Small intestine (tissue), 7 donors: ENCODE data around the gene FARP2. TPM values are rescaled to one million over a fixed set of nuclear protein-coding genes. Genes with fewer than 3 reads are reported as not detected.
"Not testable (repeated sequence)": the region's sequence is repeated elsewhere in the genome, so short reads cannot be mapped to it uniquely, and the experiment has no call there.

Experiments
- DNase-seq, 2 donors: peaks; one replicate each; pipeline versions ENCODE4 v3.0.0 to v3.0.0-alpha.2; 2013
- FAIRE-seq: peaks from 2 replicates; lab custom pipeline; 2012; peaks lifted over from hg19 to GRCh38; lab: Jason Lieb, UNC
- H3K27ac ChIP-seq, 3 donors: one replicate each; pipeline ENCODE4 v1.5.1; 2013; ENCODE audit warnings: low read length in 2 of 3, mild to moderate bottlenecking in 2 of 3, control low read depth in 1 of 3, inconsistent platforms in 1 of 3, low read depth in 1 of 3, moderate library complexity in 1 of 3
- H3K27me3 ChIP-seq, 3 donors: one replicate each; pipeline ENCODE4 v1.6.1; 2013; ENCODE audit warnings: low read length in 3 of 3, inconsistent platforms in 1 of 3; ENCODE audit not compliant: control insufficient read depth in 3 of 3, insufficient read depth in 3 of 3
- H3K36me3 ChIP-seq, 3 donors: one replicate each; pipeline ENCODE4 v1.6.1; 2013; ENCODE audit warnings: low read length in 3 of 3, inconsistent platforms in 1 of 3, low read depth in 1 of 3, mild to moderate bottlenecking in 1 of 3, moderate library complexity in 1 of 3; ENCODE audit not compliant: control insufficient read depth in 3 of 3, insufficient read depth in 2 of 3
- H3K4me1 ChIP-seq, 3 donors: one replicate each; pipeline ENCODE4 v1.6.1; 2013; ENCODE audit warnings: low read length in 2 of 3, inconsistent platforms in 1 of 3, low read depth in 1 of 3, mild to moderate bottlenecking in 1 of 3, moderate library complexity in 1 of 3; ENCODE audit not compliant: control insufficient read depth in 3 of 3, insufficient read depth in 2 of 3
- H3K4me3 ChIP-seq, 3 donors: one replicate each; pipeline ENCODE4 v1.5.1; 2013; ENCODE audit warnings: low read length in 3 of 3, control low read depth in 1 of 3, inconsistent platforms in 1 of 3, low read depth in 1 of 3, mild to moderate bottlenecking in 1 of 3, moderate library complexity in 1 of 3
- H3K9me3 ChIP-seq, 2 donors: one replicate each; pipeline ENCODE4 v1.6.1; 2013; ENCODE audit warnings: low read depth in 1 of 2, low read length in 1 of 2; ENCODE audit not compliant: control insufficient read depth in 2 of 2, insufficient read depth in 1 of 2
- WGBS, 3 donors: extraction: QIAGEN DNeasy Blood & Tissue Kit; methylation state at CpG; one replicate each; pipeline ENCODE4 v1.1.7; 2013; 5-methylcytosine and 5-hydroxymethylcytosine counted together
- polyA plus RNA-seq, 4 donors: library from polyadenylated mRNA; stranded (reverse) in 3 of 4; unstranded in 1 of 4; fragments of 200-250 nt in 3 of 4; fragments of 120-200 nt in 1 of 4; gene quantifications; one replicate each; pipeline versions ENCODE4 v1.2.1 to v1.2.3, GENCODE V29; 2013
- donor health status: healthy with polysubstance abuse.
- donor health status: control.
- donor health status: control.
- donor health status: Bipolar disorder and iron deficiency.
- donor health status: healthy.

Gene FARP2
- polyA plus RNA-seq, 4 donors, result 25.7 to 65.3 (median 49.8) TPM

DNA sequence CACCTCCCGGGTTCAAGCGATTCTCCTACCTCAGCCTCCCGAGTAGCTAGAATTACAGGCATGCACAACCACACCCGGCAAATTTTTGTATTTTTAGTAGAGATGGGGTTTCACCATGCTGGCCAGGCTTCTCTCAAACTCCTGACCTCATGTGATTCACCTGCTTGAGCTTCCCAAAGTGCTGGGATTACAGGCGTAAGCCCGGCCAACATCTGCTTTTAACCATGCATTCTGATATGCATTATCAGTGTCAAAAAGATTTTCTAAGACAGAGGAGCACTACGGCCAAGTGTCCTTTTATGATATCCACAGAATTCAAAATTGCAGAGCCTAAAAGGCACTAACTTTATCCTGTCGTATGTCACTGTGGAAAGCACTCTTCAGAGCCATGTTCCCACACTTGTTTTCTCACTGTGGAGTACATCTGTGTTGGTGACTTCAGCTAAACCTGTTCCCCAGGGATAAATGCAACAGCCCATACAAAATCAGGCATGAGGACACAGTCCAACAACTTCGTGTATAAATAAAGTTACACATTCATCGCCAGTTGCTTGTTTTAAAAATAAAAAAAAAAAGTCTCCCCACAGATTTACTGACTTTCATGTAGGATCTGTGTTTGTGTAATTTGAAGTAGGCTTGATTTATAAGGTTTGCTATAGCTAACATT is 95.9 kb downstream of the FARP2 start:
- Histone ChIP-seq H3K27me3 (no peaks in the 10 kb centered on the region), H3K4me3 (no peak overlapping the region), H3K27ac (no peak overlapping the region), H3K36me3 (peaks cover 0 to 23% (median 2%) of the 10 kb centered on the region in 3 donors), H3K9me3 (no peaks in the 10 kb centered on the region), H3K4me1 (no peaks in the 10 kb centered on the region)
- DNase-seq (no peak), FAIRE-seq (no peak)
- WGBS, 3 donors, result 76 to 80% (median 79%) methylated on average over 10 of the region's 10 CpGs

DNA sequence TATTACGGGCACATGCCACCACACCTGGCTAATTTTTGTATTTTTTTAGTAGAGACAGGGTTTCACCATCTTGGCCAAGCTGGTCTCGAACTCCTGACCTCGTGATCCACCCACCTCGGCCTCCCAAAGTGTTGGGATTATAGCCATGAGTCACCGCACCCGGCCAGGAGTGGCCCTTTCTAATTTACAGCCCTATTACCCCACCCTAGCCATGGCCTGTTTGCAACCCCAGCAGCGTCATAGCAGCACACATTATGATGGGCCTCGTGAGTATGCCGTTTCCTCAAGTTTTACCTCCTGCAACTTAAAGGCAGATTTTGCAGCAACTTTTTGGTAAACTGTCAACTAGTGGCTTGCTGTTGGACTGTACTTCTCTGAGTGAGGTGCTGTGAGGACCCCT is 97.8 kb downstream of the FARP2 start:
- H3K27me3 ChIP-seq, FAIRE-seq, H3K4me3 ChIP-seq, H3K4me1 ChIP-seq, H3K9me3 ChIP-seq, H3K27ac ChIP-seq: not testable (repeated sequence)
- 50 to 82% (median 72%) methylated on average over 9 of the region's 9 CpGs for WGBS, 3 donors
- DNase-seq, result peak in 1 of 2 donors; percentile 20
- H3K36me3 ChIP-seq, result peaks cover 0 to 16% (median 0%) of the 10 kb centered on the region in 3 donors

DNA sequence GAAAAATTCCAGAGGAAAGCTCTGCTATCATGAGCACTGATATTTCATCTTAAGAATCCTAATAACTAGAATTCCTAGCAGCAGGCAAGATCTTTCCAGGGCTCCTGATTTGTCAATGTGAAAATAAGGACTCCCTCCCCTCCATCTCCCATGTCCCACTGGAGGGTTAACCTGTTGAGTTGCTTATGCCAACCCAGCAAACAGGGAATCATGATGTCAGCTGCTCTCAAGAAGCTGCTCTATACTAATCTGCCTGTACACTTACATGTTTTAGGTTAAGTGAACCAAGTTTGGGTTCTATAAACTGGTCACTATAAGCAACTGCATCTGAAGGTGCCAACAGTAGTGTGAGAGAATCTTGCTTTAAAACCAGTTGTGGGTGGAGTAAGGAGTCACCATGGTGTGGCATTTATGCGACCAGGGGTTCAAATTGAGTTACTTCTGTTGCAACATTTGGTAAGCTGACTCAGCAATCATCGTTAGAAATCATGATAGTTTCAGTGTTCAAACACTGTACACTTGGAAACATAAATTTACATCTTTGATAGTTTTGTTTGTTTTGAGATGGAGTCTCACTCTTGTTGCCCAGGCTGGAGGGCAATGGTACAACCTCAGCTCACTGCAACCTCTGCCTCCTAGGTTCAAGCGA is 98.9 kb downstream of the FARP2 start:
- Histone ChIP-seq H3K27ac (no peak overlapping the region), H3K36me3 (peaks cover 0 to 22% (median 0%) of the 10 kb centered on the region in 3 donors), H3K4me3 (no peak overlapping the region), H3K27me3 (no peaks in the 10 kb centered on the region), H3K9me3 (no peaks in the 10 kb centered on the region), H3K4me1 (no peaks in the 10 kb centered on the region)
- FAIRE-seq (no peak), DNase-seq (no peak)
- WGBS, 3 donors, result 57 to 63% (median 60%) methylated on average over 3 of the region's 3 CpGs

DNA sequence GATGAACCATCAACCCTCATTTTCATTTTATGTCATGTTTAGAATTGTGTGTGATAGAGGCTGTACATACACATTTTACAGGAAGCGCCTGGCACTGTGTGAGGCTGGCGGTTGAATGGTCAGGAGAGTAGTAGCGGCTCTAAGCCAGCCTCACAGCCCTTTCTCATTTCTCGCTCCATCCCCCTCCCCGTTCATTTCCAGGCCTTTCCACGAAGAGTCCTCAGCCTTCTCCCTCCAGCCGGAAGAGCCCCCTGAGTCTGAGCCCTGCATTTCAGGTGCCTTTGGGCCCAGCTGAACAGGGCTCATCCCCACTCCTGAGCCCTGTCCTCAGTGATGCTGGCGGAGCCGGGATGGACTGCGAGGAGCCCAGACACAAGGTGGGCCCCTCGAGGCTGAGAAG is 100.5 kb downstream of the FARP2 start:
- WGBS, 3 donors, result 86 to 90% (median 87%) methylated on average over 11 of the region's 11 CpGs
- no peak overlapping the region for H3K27ac ChIP-seq

DNA sequence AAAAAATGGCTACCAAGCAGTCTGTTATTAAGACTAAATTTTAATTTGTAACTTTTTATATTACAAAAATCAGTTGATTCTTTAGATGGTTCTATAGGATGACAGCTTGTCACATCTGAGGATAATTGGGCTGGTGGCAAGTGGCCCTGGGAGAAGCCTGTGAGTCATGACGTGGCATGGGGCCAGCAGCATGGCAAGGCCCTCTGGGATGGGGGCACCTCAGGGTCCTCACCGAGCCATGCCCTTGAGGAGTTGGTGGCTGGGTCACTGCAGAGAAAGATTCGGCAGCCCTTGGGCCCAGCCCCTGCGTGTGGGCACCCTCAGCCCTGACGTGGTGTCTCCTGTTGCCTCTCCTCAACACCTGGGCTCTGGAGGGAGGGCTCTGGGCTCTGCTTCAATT is 102.6 kb downstream of the FARP2 start:
- Histone ChIP-seq H3K27ac (no peak overlapping the region), H3K36me3 (peaks cover 0 to 22% (median 0%) of the 10 kb centered on the region in 3 donors), H3K27me3 (no peaks in the 10 kb centered on the region), H3K4me1 (no peaks in the 10 kb centered on the region), H3K4me3 (no peak overlapping the region), H3K9me3 (no peaks in the 10 kb centered on the region)
- DNase-seq, result no peak
- WGBS, 3 donors, result 88 to 93% (median 91%) methylated on average over 5 of the region's 5 CpGs
- FAIRE-seq, result no peak

More for the DNA sequence above, 100.5 kb downstream of the FARP2 start:
- Histone ChIP-seq H3K4me1 (no peaks in the 10 kb centered on the region), H3K27me3 (no peaks in the 10 kb centered on the region), H3K4me3 (no peak overlapping the region), H3K36me3 (peaks cover 0 to 15% (median 0%) of the 10 kb centered on the region in 3 donors), H3K9me3 (no peaks in the 10 kb centered on the region)
- no peak for FAIRE-seq
- no peak for DNase-seq

DNA sequence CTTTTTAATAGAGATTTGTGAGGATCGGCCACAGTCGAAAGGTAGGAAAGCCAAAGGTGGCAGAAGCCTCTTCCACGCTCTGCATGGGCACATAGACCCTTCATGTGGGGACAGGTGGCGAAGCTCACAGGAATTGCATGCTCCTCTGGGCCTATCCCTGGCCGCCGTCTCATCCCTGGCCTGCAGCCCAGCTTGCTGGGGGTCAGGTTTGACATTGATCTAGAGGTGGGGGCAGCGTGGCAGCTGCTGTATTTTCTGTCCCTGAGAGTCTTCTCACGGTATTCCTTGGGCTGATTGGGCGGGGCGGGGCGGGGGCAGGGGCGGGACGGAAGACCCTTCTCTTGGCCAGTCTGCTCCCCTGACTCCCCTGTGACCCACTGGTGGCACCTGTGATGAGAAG is 103.4 kb downstream of the FARP2 start:
- DNase-seq (no peak), FAIRE-seq (no peak)
- no peaks in the 10 kb centered on the region for H3K4me1 ChIP-seq
- no peak overlapping the region for H3K27ac ChIP-seq
- 87 to 92% (median 90%) methylated on average over 13 of the region's 13 CpGs for WGBS, 3 donors
- H3K27me3 ChIP-seq, result no peaks in the 10 kb centered on the region
- H3K4me3 ChIP-seq, result no peak overlapping the region
- H3K9me3 ChIP-seq, result no peaks in the 10 kb centered on the region
- H3K36me3 ChIP-seq, result peaks cover 0 to 30% (median 0%) of the 10 kb centered on the region in 3 donors

DNA sequence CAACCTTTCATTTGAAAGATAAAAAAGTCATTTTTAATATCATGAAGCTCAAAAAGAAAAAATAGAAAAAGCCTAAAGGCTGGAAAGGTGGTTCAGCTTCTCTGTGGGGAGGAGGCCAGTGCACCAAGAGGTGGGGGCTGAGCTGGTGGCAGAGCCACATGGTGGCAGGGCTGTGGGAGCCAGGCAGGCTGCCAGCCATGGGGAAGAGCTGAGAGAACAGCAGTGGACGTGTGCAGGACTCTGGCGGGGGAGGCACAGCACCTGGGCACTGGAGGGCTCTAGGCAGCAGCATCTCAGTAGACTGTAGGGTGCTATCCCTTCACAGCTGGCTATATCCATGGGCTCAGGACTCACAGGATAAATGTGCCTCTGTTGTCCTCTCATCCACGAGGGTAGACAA is 104.5 kb downstream of the FARP2 start:
- WGBS, 3 donors, result 72 to 93% (median 78%) methylated on average over 3 of the region's 3 CpGs
- Histone ChIP-seq H3K4me3 (no peak overlapping the region), H3K27me3 (no peaks in the 10 kb centered on the region), H3K4me1 (no peaks in the 10 kb centered on the region), H3K27ac (no peak overlapping the region), H3K36me3 (peaks cover 0 to 40% (median 2%) of the 10 kb centered on the region in 3 donors), H3K9me3 (no peaks in the 10 kb centered on the region)
- FAIRE-seq (no peak), DNase-seq (no peak)

DNA sequence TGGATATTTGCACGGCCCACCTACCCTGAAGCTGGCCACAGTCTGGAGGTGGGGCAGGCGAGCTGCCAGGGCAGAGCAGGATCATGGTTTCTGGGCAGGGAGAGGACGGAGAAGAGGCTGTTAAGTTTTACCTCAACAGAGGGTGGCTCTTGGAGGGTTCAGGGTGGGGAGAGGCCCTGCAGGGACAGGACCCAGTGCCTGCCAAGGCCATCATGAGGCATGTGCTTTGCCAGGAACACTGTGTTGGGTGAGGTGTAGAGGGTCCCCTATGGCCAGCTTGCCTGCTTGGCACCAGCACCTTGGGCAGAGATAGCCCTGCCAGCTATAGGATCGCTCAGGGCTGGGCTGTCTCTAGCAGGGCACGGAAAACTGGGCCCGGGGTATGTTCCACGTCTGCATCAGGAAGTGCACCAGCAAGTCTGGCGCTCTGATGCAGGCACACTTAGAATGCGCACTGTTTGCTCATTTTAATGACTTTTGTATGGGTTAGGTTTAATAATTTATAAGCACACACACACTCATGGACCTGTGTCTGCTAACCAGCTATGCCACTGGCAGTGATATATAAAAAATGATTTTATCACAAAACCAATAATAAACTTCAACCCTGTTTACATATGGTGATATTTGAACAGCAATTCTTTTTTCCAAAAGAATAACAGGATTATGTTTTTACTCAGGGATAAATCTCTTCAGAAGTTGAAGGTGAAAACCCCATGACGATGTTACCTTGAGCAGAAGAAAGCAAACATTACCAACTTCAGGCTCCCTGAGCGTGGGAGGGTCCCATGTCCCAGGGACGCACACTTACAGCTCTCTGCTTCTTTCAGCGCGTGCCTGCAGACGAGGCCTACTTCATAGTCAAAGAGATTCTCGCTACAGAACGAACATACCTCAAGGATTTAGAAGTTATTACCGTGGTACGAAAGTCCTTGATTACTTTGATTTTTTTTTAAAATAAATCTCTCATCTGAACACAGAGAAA is 105.9 kb downstream of the FARP2 start:
- H3K9me3 ChIP-seq, result no peaks in the 10 kb centered on the region
- 88 to 90% (median 88%) methylated on average over 19 of the region's 19 CpGs for WGBS, 3 donors
- no peaks in the 10 kb centered on the region for H3K27me3 ChIP-seq
- H3K36me3 ChIP-seq, result peaks cover 0 to 43% (median 3%) of the 10 kb centered on the region in 3 donors
- H3K4me3 ChIP-seq, result no peak overlapping the region
- no peak overlapping the region for H3K27ac ChIP-seq
- H3K4me1 ChIP-seq, result no peaks in the 10 kb centered on the region
- FAIRE-seq (no peak), DNase-seq (no peak)
